ENCODE measurements around the gene MXRA5.

DNA sequence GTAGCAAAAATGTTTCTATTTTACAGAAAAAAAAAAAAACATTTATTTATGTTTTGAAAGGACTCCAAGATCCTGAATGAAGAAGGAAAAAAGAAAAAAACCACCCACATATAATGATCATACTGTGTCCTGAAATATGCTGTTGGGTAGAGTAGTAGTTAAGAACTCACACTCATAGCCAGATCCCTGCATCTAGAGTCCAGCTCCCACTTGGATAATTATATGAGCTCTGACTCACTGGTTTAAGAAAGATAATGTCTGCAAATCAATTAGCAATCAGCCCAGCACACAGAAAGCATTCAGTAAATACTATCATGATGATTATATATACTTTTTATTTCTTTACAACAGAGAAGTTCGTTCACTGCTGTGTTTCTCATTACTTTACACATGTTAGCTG lies 46.7 kb upstream of the MXRA5 start:
- TF ChIP-seq, protein P1, sequence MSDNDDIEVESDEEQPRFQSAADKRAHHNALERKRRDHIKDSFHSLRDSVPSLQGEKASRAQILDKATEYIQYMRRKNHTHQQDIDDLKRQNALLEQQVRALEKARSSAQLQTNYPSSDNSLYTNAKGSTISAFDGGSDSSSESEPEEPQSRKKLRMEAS (IDR thresholded peaks at IDR 0.05), result no peak
- TF ChIP-seq, protein P2, sequence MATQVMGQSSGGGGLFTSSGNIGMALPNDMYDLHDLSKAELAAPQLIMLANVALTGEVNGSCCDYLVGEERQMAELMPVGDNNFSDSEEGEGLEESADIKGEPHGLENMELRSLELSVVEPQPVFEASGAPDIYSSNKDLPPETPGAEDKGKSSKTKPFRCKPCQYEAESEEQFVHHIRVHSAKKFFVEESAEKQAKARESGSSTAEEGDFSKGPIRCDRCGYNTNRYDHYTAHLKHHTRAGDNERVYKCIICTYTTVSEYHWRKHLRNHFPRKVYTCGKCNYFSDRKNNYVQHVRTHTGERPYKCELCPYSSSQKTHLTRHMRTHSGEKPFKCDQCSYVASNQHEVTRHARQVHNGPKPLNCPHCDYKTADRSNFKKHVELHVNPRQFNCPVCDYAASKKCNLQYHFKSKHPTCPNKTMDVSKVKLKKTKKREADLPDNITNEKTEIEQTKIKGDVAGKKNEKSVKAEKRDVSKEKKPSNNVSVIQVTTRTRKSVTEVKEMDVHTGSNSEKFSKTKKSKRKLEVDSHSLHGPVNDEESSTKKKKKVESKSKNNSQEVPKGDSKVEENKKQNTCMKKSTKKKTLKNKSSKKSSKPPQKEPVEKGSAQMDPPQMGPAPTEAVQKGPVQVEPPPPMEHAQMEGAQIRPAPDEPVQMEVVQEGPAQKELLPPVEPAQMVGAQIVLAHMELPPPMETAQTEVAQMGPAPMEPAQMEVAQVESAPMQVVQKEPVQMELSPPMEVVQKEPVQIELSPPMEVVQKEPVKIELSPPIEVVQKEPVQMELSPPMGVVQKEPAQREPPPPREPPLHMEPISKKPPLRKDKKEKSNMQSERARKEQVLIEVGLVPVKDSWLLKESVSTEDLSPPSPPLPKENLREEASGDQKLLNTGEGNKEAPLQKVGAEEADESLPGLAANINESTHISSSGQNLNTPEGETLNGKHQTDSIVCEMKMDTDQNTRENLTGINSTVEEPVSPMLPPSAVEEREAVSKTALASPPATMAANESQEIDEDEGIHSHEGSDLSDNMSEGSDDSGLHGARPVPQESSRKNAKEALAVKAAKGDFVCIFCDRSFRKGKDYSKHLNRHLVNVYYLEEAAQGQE (IDR thresholded peaks at IDR 0.05; ENCODE audit: low read depth), result no peak
- TF ChIP-seq TCF12 (IDR thresholded peaks at IDR 0.05; ENCODE audit: low read depth) (no peak), NFIC (IDR thresholded peaks at IDR 0.05) (no peak)
